ENCODE measurements around the gene MERTK. TPM values are rescaled to one million over a fixed set of nuclear protein-coding genes. Genes with fewer than 3 reads are reported as not detected.

MERTK gene
- total and polyA plus RNA-seq, 2 of the 13 experiments (the other 11 are each of a cell fraction or from before 2014, with no cell fraction given): 37.3 to 44.7 TPM

- TF ChIP-seq MXD3 (CRISPR knock-in tag; IDR thresholded peaks at IDR 0.05): no peak
- no peak for TF ChIP-seq HMGXB3 (CRISPR knock-in tag; IDR thresholded peaks at IDR 0.05; ENCODE audit: borderline replicate concordance)
- no peak for TF ChIP-seq SOX13 (IDR thresholded peaks at IDR 0.05)
- TF ChIP-seq SOX13 (CRISPR knock-in tag; conservative IDR thresholded peaks at IDR 0.05 in 1 of 2, IDR thresholded peaks at IDR 0.05 in 1 of 2): peak in 1 of 2 experiments; percentile 24; a peak in 1 of 4 replicates
- no peak for TF ChIP-seq ZKSCAN8 (CRISPR knock-in tag; IDR thresholded peaks at IDR 0.05; ENCODE audit: borderline replicate concordance)
- no peak for TF ChIP-seq E2F1 (CRISPR knock-in tag; IDR thresholded peaks at IDR 0.05)
- no peak for TF ChIP-seq ELF4 (CRISPR knock-in tag; IDR thresholded peaks at IDR 0.05; ENCODE audit: borderline replicate concordance)
- no peak for TF ChIP-seq SPEN (CRISPR knock-in tag; IDR thresholded peaks at IDR 0.05; ENCODE audit: low read depth)
- no peak for TF ChIP-seq HNRNPLL (IDR thresholded peaks at IDR 0.05; ENCODE audit: low read depth, low read length, poor library complexity, severe bottlenecking)
- no peak for TF ChIP-seq E2F5 (CRISPR knock-in tag; conservative IDR thresholded peaks at IDR 0.05)
- no peak for TF ChIP-seq ZNF251 (CRISPR knock-in tag; IDR thresholded peaks at IDR 0.05)
- TF ChIP-seq ZNF337 (CRISPR knock-in tag; IDR thresholded peaks at IDR 0.05; ENCODE audit: borderline replicate concordance, low read depth): no peak
- TF ChIP-seq CEBPG (CRISPR knock-in tag; IDR thresholded peaks at IDR 0.05): peak; percentile 77
- no peak for TF ChIP-seq TERF1 (CRISPR knock-in tag; IDR thresholded peaks at IDR 0.05)
- TF ChIP-seq ZNF382 (CRISPR knock-in tag; IDR thresholded peaks at IDR 0.05; ENCODE audit: borderline replicate concordance): no peak
- no peak for TF ChIP-seq PHF21A (CRISPR knock-in tag; IDR thresholded peaks at IDR 0.05)
Measured at GRCh38 chr2:111946294-111947114, 48.1 kb downstream of the MERTK start (continued).
